Purkinje cell (primary cell): ENCODE results near the gene ASCL5. TPM values are rescaled to one million over a fixed set of nuclear protein-coding genes. Genes with fewer than 3 reads are reported as not detected.

ENCODE experiments used
- polyA plus RNA-seq: library from polyadenylated mRNA; unstranded; fragments of >200 nt; fragmentation: Nextera tagmentation; gene quantifications from 2 replicates; pipeline ENCODE4 v1.2.1, GENCODE V29; 2014

Gene ASCL5, protein sequence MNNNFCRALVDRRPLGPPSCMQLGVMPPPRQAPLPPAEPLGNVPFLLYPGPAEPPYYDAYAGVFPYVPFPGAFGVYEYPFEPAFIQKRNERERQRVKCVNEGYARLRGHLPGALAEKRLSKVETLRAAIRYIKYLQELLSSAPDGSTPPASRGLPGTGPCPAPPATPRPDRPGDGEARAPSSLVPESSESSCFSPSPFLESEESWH
- 0.73 TPM in 1 of 2 replicates, not detected in the other for polyA plus RNA-seq

DNA sequence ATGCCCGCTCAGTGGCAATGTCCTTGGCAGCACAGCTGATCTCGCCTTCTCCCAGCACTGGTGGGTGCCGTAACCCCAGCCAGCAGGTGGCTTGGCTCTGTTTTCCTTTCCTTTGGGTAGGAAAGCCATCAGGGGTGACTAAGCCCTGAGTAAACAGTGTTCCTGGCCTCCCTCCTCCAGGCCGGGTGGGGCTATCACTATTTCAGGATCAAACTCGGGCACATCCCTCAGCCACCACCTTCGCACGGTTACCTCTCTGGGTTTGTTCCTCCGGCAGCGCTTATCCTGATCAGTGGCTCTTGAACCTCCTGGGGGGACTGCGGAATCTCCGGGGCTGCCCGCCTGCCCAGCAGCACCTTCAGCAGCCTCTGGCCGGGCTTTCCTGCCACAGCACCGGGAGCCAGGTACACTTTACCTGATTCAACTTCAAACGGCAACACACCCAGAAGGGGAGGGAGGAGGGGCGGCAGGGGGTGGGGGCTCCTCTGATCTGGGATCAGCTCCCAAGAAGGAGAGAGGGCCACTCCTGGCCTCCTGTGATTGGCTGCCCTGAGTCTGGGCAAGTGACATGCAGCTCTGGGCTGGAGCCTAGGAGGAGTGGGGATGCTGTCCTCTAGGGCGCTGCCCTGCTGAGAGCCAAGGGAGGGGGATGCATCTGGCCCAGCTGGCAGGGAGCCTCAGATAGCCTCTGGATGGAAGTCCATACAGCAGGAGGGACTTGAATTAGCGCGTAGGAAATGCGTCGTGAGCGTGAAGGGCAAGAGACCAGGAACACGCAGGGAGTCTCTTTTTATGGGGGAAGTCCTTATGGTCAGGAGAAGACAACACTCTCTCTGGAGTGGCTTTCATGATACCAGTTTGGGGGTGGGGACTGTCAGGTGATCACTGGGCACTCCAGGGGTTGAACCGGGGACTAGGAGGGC is at the start of gene ASCL5:
Gene ASCL5, minus strand, starts transcription at position 353 of the 923 bp plus-strand sequence. CDS start 11,812 bp downstream, outside the sequence.

DNA sequence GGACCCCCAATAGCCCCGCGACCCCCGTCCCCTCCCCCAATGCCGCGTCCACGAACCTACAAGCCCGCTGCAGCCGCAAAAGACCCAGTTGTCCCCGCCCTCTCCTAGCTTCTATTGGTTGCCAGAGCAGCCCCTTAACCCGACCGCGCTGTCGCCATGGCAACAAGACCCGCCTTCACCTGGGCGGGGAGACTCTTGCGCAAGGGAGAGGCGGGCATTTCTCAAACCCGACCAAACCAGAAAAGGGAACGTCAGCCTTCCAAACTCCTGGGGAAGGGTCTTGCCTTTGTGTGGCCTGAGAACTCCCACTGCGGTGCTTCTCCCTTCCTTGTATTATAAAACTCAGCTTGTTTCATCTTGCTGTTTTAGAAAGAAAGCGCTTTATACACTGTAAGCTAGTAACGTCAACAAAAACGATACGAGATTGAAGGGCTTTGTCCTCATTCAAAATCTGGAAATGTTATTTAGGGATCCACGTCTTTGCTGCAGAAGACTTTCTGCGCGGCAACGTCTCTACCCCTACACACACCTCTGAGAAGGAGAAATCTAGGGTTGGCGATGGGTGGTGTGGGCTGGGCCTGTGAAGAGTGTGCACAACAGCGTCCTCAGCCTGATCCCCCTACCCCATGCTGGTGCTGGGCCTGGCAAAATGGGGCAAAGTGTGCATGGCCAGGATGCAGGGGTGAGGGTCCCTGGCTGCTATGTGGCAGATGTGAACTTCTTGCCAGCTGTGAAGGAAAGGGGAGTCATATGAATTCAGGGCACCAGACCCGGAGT is 27.6 kb upstream of the ASCL5 start, which contains the start of gene TMEM9:
Gene TMEM9, minus strand, starts transcription at position 86 of the 777 bp plus-strand sequence. CDS start 551 bp downstream, outside the sequence.

DNA sequence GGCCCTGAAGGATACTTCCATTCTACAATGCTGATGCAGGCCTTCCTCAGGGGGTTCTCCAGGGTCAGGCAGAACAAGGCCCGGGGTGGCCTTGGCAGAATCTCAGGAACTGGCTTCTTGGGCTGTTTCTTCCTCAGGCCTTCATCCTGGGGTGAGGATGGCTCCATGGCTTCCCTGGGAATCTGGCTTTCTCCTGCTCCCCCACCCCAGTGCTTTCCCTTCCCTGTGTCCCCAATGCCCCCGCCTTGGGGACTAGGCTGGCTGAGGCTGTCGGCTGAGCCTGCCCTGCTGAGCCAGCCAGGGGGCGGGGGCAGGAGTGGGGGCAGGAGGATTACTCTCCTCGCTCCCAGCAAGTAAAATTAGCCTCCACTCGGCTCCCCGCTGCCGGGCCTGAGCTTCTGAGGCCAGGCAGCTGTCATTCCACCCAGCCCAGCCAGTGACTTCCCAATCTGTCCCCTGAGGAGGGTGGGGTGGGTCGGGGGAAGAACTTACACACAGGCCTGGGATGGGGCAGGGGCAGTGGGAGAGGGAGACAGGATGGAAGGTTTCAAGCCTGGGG is 14.7 kb downstream of the ASCL5 start, which contains the start of gene CACNA1S:
Gene CACNA1S, minus strand, starts transcription at position 254 of the 559 bp plus-strand sequence. Its CDS starts 87 bp downstream, at position 167.

Other genes starting within 250 kb of the ASCL5 start
- gene INAVA, start 232.3 kb downstream of the ASCL5 start, polyA plus RNA-seq, result 0.66 TPM in 1 of 2 replicates, not detected in the other
- gene KIF21B, start 103.5 kb downstream of the ASCL5 start, polyA plus RNA-seq, result 0.45 and 1.4 TPM in 2 replicates
- not detected in 2 replicates for gene CACNA1S, start 14.8 kb downstream of the ASCL5 start, polyA plus RNA-seq
- gene TMEM9, start 27.3 kb upstream of the ASCL5 start, polyA plus RNA-seq, result 104 and 126 TPM in 2 replicates
- 0.11 TPM in 1 of 2 replicates, not detected in the other for gene IGFN1, start 63.6 kb upstream of the ASCL5 start, polyA plus RNA-seq
- gene PKP1, start 156.3 kb upstream of the ASCL5 start, polyA plus RNA-seq, result not detected in 2 replicates